ENCODE results near the gene ANKRD28.
A peak's percentile ranks its signal among the peaks of the same experiment; 100 is the strongest.

Gene ANKRD28

DNA sequence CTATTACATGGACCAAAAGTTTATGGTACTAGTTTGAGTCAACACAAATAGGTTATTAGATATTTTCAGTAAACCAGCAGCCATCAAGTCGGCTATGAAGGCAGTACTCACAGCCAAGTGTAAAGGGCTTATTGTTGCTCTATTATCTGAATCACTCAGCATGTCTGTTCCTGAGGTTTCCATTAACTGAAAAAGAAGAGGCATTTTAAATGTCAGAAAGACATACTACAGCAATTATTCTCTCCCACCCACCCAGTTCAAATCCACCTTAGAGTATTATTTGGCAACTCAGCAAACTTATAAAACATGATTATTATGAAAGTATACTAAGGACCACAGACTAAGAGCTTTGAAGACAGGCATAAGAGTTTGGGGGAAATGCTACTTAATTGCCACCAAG lies 103.2 kb downstream of the ANKRD28 start:
- TF ChIP-seq SIN3A (IDR thresholded peaks at IDR 0.05; ENCODE audit: borderline replicate concordance, insufficient read depth, low read length) (no peak), FOXP2 (optimal IDR thresholded peaks at IDR 0.05; ENCODE audit: borderline replicate concordance, extremely low read depth, extremely low read length, insufficient read depth) (no peak), TAF1 (IDR thresholded peaks at IDR 0.05; ENCODE audit: borderline replicate concordance, insufficient read depth, low read length) (no peak), POLR2AphosphoS5 (IDR thresholded peaks at IDR 0.05; ENCODE audit: low read depth, low read length) (no peak)
- TF ChIP-seq, protein P1, sequence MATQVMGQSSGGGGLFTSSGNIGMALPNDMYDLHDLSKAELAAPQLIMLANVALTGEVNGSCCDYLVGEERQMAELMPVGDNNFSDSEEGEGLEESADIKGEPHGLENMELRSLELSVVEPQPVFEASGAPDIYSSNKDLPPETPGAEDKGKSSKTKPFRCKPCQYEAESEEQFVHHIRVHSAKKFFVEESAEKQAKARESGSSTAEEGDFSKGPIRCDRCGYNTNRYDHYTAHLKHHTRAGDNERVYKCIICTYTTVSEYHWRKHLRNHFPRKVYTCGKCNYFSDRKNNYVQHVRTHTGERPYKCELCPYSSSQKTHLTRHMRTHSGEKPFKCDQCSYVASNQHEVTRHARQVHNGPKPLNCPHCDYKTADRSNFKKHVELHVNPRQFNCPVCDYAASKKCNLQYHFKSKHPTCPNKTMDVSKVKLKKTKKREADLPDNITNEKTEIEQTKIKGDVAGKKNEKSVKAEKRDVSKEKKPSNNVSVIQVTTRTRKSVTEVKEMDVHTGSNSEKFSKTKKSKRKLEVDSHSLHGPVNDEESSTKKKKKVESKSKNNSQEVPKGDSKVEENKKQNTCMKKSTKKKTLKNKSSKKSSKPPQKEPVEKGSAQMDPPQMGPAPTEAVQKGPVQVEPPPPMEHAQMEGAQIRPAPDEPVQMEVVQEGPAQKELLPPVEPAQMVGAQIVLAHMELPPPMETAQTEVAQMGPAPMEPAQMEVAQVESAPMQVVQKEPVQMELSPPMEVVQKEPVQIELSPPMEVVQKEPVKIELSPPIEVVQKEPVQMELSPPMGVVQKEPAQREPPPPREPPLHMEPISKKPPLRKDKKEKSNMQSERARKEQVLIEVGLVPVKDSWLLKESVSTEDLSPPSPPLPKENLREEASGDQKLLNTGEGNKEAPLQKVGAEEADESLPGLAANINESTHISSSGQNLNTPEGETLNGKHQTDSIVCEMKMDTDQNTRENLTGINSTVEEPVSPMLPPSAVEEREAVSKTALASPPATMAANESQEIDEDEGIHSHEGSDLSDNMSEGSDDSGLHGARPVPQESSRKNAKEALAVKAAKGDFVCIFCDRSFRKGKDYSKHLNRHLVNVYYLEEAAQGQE (IDR thresholded peaks at IDR 0.05; ENCODE audit: insufficient read depth in 1 of 2, low read depth in 2 of 2, low read length in 2 of 2) = no peak

DNA sequence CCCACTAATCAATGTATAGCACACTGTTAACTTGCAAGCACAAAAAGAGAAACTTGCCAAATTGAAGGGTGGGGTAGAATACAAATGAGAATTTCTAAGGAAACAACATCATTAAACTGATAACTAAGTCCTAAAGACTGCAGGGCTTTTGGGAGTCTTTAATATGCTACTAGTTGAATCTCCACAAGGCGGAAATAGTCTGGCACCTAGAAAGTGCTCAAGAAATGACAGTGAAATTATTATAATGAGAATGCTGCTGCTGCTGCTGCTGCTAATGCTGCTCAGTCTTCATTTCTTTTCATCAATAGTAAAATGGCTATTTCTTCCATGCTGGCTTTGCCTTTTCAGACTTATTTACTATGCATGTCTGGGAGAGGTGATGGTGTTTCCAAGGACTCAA lies 104.4 kb downstream of the ANKRD28 start:
- TF ChIP-seq POLR2AphosphoS5 (IDR thresholded peaks at IDR 0.05; ENCODE audit: low read depth, low read length) (no peak), SIN3A (IDR thresholded peaks at IDR 0.05; ENCODE audit: borderline replicate concordance, insufficient read depth, low read length) (no peak), TAF1 (IDR thresholded peaks at IDR 0.05; ENCODE audit: borderline replicate concordance, insufficient read depth, low read length) (no peak), FOXP2 (optimal IDR thresholded peaks at IDR 0.05; ENCODE audit: borderline replicate concordance, extremely low read depth, extremely low read length, insufficient read depth) (no peak)
- TF ChIP-seq, protein P1 (IDR thresholded peaks at IDR 0.05; ENCODE audit: insufficient read depth in 1 of 2, low read depth in 2 of 2, low read length in 2 of 2) = no peak

DNA sequence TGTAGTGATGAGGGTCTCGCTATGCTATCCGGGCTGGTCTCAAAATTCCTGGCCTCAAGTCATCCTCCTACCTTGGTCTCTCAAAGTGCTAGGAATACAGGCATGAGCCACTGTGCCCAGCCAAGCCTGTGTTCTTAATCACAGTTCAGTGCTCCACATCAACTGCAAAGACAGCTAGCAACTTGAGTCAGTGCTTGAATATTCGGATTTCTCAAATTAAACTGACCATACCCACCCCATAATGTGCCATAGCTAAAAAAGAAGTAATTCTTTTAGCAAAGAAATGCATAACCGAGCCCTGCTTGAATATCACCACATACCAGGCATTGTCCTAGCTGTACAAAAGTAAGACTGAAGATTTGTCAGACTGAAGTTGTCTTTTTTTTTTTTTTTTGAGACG lies 107.0 kb downstream of the ANKRD28 start:
- no peak for TF ChIP-seq FOXP2 (optimal IDR thresholded peaks at IDR 0.05; ENCODE audit: borderline replicate concordance, extremely low read depth, extremely low read length, insufficient read depth)

DNA sequence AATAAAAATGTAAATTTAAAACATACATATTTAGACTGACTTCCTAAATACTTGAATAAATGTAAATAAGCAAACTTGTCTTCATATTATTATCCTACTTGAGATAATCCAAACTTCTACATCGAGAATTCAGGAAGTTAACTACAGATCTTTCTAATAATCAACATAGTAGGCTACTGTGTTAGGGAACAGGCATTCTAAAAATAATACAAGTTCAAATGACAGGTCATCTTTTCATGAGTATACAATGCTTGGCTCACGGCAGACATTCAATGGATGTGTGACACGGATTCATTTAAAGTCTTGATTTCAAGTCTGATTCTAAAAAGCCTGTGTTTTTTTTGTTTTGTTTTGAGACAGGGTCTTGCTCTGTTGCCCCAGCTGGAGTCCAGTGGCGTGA lies 107.5 kb downstream of the ANKRD28 start:
- no peak for TF ChIP-seq TAF1 (IDR thresholded peaks at IDR 0.05; ENCODE audit: borderline replicate concordance, insufficient read depth, low read length)

DNA sequence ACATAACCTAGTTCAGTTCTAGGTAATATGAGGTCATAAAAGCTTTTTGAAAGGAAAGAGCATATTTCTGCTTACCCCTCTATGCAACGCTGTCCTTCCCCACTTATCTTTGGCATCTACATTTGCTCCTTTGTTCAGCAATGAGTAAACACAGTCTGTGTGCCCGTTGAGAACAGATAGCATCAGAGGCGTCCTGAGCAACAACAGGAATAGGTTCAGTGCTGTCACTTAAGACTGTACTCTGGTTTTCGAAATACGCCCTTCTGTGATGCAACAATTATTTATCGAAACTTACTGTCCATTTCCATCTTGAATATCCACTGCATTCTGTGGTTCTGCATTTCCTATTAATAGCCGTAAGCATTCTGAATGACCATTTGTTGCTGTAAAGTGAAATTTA lies 111.9 kb downstream of the ANKRD28 start:
- TF ChIP-seq SIN3A (IDR thresholded peaks at IDR 0.05; ENCODE audit: borderline replicate concordance, insufficient read depth, low read length) (no peak), FOXP2 (optimal IDR thresholded peaks at IDR 0.05; ENCODE audit: borderline replicate concordance, extremely low read depth, extremely low read length, insufficient read depth) (peak; percentile 79), TAF1 (IDR thresholded peaks at IDR 0.05; ENCODE audit: borderline replicate concordance, insufficient read depth, low read length) (no peak), POLR2AphosphoS5 (IDR thresholded peaks at IDR 0.05; ENCODE audit: low read depth, low read length) (no peak)
- TF ChIP-seq, protein P1 (IDR thresholded peaks at IDR 0.05; ENCODE audit: insufficient read depth in 1 of 2, low read depth in 2 of 2, low read length in 2 of 2) = no peak

DNA sequence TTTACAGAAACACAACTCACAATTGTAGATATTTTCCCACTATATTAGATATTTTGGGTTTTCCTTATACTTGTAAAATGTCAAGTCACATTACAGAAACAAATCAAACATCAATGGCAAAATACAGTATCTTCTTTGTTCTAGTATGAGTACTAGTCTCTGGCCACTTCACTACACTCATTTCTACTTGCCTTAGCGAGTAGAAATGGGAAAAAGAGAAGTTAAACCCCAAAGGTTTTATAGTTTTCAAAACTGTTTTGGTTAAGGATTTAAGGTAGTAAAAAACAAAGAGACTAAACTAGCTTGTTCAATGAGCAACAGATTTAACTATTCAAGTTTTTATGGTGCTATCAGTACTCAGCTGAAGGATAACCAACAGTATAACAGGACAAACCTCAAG lies 114.5 kb downstream of the ANKRD28 start:
- TF ChIP-seq SIN3A (IDR thresholded peaks at IDR 0.05; ENCODE audit: borderline replicate concordance, insufficient read depth, low read length) (no peak), TAF1 (IDR thresholded peaks at IDR 0.05; ENCODE audit: borderline replicate concordance, insufficient read depth, low read length) (no peak), FOXP2 (optimal IDR thresholded peaks at IDR 0.05; ENCODE audit: borderline replicate concordance, extremely low read depth, extremely low read length, insufficient read depth) (no peak), POLR2AphosphoS5 (IDR thresholded peaks at IDR 0.05; ENCODE audit: low read depth, low read length) (no peak)
- TF ChIP-seq, protein P1 (IDR thresholded peaks at IDR 0.05; ENCODE audit: insufficient read depth in 1 of 2, low read depth in 2 of 2, low read length in 2 of 2) = no peak
